Heart left ventricle (tissue), 16 donors: ENCODE results near the gene ATP5F1A. TPM values are rescaled to one million over a fixed set of nuclear protein-coding genes. Genes with fewer than 3 reads are reported as not detected.

ENCODE experiments used
- ATAC-seq, 4 donors: fragments of 200-7000 bp; cut with Tn5 transposase; one replicate each; pipeline ENCODE4 v1.9.1; 2020 to 2022; ENCODE audit warnings: moderate library complexity in 4 of 4, mild to moderate bottlenecking in 3 of 4, moderate number of reproducible peaks in 1 of 4
- DNase-seq, 5 donors: peaks; one replicate each; pipeline ENCODE4 v3.0.0-alpha.2; 2020
- H3K27ac ChIP-seq, 12 donors: fragments of 200-600 bp; sonication (generic) in 4 of 12; one replicate each; pipeline versions ENCODE4 v1.5.0 to v1.8.0; 2016 to 2022; ENCODE audit warnings: mild to moderate bottlenecking in 2 of 12
- H3K27me3 ChIP-seq, 9 donors: fragments of 200-600 bp; sonication (generic) in 2 of 9; one replicate each; pipeline versions ENCODE4 v1.5.1 to v1.8.0; 2016 to 2022; ENCODE audit warnings: mild to moderate bottlenecking in 3 of 9
- H3K36me3 ChIP-seq, 9 donors: fragments of 200-600 bp; sonication (generic) in 2 of 9; one replicate each; pipeline versions ENCODE4 v1.5.0 to v1.8.0; 2018 to 2022; ENCODE audit warnings: mild to moderate bottlenecking in 2 of 9
- H3K4me1 ChIP-seq, 12 donors: fragments of 200-600 bp; sonication (generic) in 4 of 12; one replicate each; pipeline versions ENCODE4 v1.5.0 to v1.8.0; 2016 to 2022; ENCODE audit warnings: mild to moderate bottlenecking in 3 of 12
- H3K4me3 ChIP-seq, 12 donors: fragments of 200-600 bp; sonication (generic) in 4 of 12; one replicate each; pipeline versions ENCODE4 v1.5.0 to v1.8.0; 2017 to 2022; ENCODE audit warnings: mild to moderate bottlenecking in 9 of 12, moderate library complexity in 4 of 12
- H3K9me3 ChIP-seq, 12 donors: fragments of 200-600 bp; sonication (generic) in 4 of 12; one replicate each; pipeline versions ENCODE4 v1.5.0 to v1.8.0; 2016 to 2022; ENCODE audit warnings: mild to moderate bottlenecking in 1 of 12
- CTCF ChIP-seq, 12 donors: fragments of 200-600 bp; sonication (generic) in 4 of 12; IDR thresholded peaks; one replicate each; pipeline versions ENCODE4 v1.5.0 to v1.8.0; 2018 to 2022; ENCODE audit warnings: antibody characterized with exemption in 12 of 12, mild to moderate bottlenecking in 5 of 12
- POLR2A ChIP-seq, 2 donors: fragments of 450-650 bp; IDR thresholded peaks; one replicate each; pipeline ENCODE4 v1.6.1; 2017; ENCODE audit warnings: antibody characterized with exemption in 2 of 2, mild to moderate bottlenecking in 2 of 2, moderate library complexity in 2 of 2
- WGBS, 4 donors: extraction: QIAGEN DNeasy Blood & Tissue Kit in 2 of 4; methylation state at CpG; one replicate each; pipeline versions ENCODE4 v1.1.5 to v1.1.7; 2013 to 2018; 5-methylcytosine and 5-hydroxymethylcytosine counted together
- intact Hi-C, 10 donors: fragments of 100-400 bp; cut with DNase I; formaldehyde crosslinking; loops; one replicate each; pipeline versions ENCODE4 v1.11.1 to v1.14.2; 2022
- polyA plus RNA-seq, 2 donors: library from polyadenylated mRNA; stranded (reverse); fragments of 200-250 nt; gene quantifications; one replicate each; pipeline ENCODE4 v1.2.3, GENCODE V29; 2013
- total RNA-seq, 9 donors: library from RNA; depleted of rRNA in 2 of 9; stranded (reverse); fragments of >200 nt in 2 of 9; fragmentation: NEBNext Ultra II Directional in 3 of 9; extraction: Animal tissue kit (Norgen Biotek cat#: 25700) in 3 of 9; gene quantifications; one replicate each; pipeline versions ENCODE4 v1.1.0 to v1.2.4, GENCODE V29; 2016 to 2023
- donor health status: ischemic (EF 13 %, LVEDD 7.1; RV severe dilation, severe dysfunction).
- donor health status: healthy with polysubstance abuse.
- donor health status: DM: no; HTN: yes; CAD: no.
- donor health status: DM: no; HTN: no; CAD: no.
- donor health status: ischemic (EF 25% LVEDD 6.9; RV normal size, moderate dysfunction).
- donor health status: ischemic (EF 25% LVEDD 5.7; RV mildly dilated, moderate dysfunction).
- donor health status: healthy.
- donor health status: DM: yes; HTN: yes; CAD: no.
- donor health status: ischemic (EF 35%, LVEDD 5.7; RV mildly dilated, moderate dysfunction).
- donor health status: nonischemic (EF 11% LVEDD 7.7; RV severe dilation, severe dysfunction).
- donor health status: DM: yes; HTN: yes; CAD: no.
- donor health status: PGD.
- donor health status: ischemic (EF 29% LVEDD 5.4; RV normal size, mild dysfunction).
- donor health status: nonischemic (EF 23%, LVEDD 6.1; RV moderate dilation, normal function).

ATP5F1A gene
- total and polyA plus RNA-seq, 11 donors = 926 to 3,149 (median 1,393) TPM

- H3K27ac ChIP-seq = peak within 1 kb of the TSS in 6 of 12 donors; percentile 10 to 68 (median 54)
- peaks cover 0 to 57% (median 19%) of the 10 kb centered on the region in 12 donors for H3K4me1 ChIP-seq
- TF ChIP-seq POLR2A (IDR thresholded peaks at IDR 0.05) = peak in 1 of 2 donors; percentile 23
- no peak for TF ChIP-seq CTCF (IDR thresholded peaks at IDR 0.05)
- H3K4me3 ChIP-seq = peak within 1 kb of the TSS; percentile 59 to 88 (median 70)
- peaks cover 0 to 15% (median 0%) of the 10 kb centered on the region in 9 donors for H3K36me3 ChIP-seq
- intact Hi-C loops = loop anchor here (2.0 to 10.0 kb wide), 12 partner anchors 97 to 407 kb away; partner anchors contain the start of gene EPG5 (in 2 of the 10)
- ATAC-seq (peak in 3 of 4 donors; percentile 52 to 78 (median 73)), DNase-seq (peak; percentile 61 to 88 (median 73))
- whole genome bisulfite sequencing, 4 donors = 0 to 2% (median 1%) methylated on average over 29 to 75 of the region's 75 CpGs
- H3K27me3 ChIP-seq = no peaks in the 10 kb centered on the region
- H3K9me3 ChIP-seq = peaks cover 0 to 3% (median 0%) of the 10 kb centered on the region in 12 donors
Observed at GRCh38 chr18:46071653-46072375, 26.3 kb downstream of the ATP5F1A start, which contains the start of gene PSTPIP2. Gene PSTPIP2, minus strand, starts transcription at chr18:46072260. Its CDS starts 72 bp downstream, at chr18:46072188.

GRCh38 chr18:46070815-46071652 lies 27.1 kb downstream of the ATP5F1A start:
- intact Hi-C loops = loop anchor here (2.0 to 10.0 kb wide), 10 partner anchors 96 to 406 kb away; partner anchors contain the start of gene EPG5 (in 1 of the 10)
- Histone ChIP-seq H3K4me1 (peaks cover 0 to 57% (median 19%) of the 10 kb centered on the region in 12 donors), H3K9me3 (peaks cover 0 to 3% (median 0%) of the 10 kb centered on the region in 12 donors), H3K36me3 (peaks cover 0 to 9% (median 0%) of the 10 kb centered on the region in 9 donors), H3K27me3 (no peaks in the 10 kb centered on the region), H3K4me3 (peak overlapping the region; percentile 59 to 88 (median 70)), H3K27ac (peak overlapping the region in 2 of 12 donors; percentile 64 to 68)
- ATAC-seq (peak in 3 of 4 donors; percentile 7 to 33 (median 13)), DNase-seq (no peak)
- TF ChIP-seq POLR2A (IDR thresholded peaks at IDR 0.05) = no peak
- no peak for TF ChIP-seq CTCF (IDR thresholded peaks at IDR 0.05)
- 46 to 72% (median 47%) methylated on average over 6 to 13 of the region's 13 CpGs for WGBS, 4 donors

DNA sequence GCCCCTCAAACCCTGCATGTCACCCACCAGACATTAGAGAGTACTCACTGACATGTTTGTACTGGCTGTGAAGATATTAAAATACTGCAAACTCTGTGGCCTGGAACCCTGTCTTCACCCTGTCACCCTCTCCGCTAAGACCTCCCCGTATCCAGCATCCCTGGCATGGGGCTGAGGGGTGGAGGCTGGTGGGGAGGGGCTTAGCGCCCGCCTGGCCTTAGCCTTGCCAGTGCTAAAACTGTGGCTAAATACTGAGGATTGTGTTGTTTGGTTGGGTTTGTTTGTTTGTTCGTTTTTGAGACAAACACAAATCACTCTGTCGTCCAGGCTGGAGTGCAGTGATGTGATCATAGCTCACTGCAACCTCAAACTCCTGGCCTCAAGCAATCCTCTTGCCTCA lies 27.9 kb downstream of the ATP5F1A start:
- intact Hi-C loops = loop anchor here (2.0 to 10.0 kb wide), 10 partner anchors 95 to 405 kb away; partner anchors contain the start of gene EPG5 (in 1 of the 10)
- H3K9me3 ChIP-seq = peaks cover 0 to 3% (median 0%) of the 10 kb centered on the region in 12 donors
- WGBS, 4 donors = 73 to 92% (median 83%) methylated on average over 6 of the region's 6 CpGs
- H3K27ac ChIP-seq = peak overlapping the region in 1 of 12 donors; percentile 68
- peaks cover 0 to 7% (median 0%) of the 10 kb centered on the region in 9 donors for H3K36me3 ChIP-seq
- no peak for DNase-seq
- no peaks in the 10 kb centered on the region for H3K27me3 ChIP-seq
- no peak for TF ChIP-seq CTCF (IDR thresholded peaks at IDR 0.05)
- no peak for TF ChIP-seq POLR2A (IDR thresholded peaks at IDR 0.05)
- H3K4me3 ChIP-seq = peak overlapping the region in 1 of 12 donors; percentile 74
- ATAC-seq = no peak
- peaks cover 0 to 57% (median 19%) of the 10 kb centered on the region in 12 donors for H3K4me1 ChIP-seq
